CD4-positive, alpha-beta T cell treated with Interleukin-1 beta for 1 hour (primary cell): ENCODE data around the gene DMAC2.
"Not testable (repeated sequence)": the region's sequence is repeated elsewhere in the genome, so short reads cannot be mapped to it uniquely, and the experiment has no call there.

ENCODE experiments used
- DNase-seq, 2 donors: peaks; one replicate each; pipeline ENCODE4 v3.0.0-alpha.2; 2020 to 2022

The DMAC2 gene

GRCh38 chr19:41439441-41440222 lies at the start of gene DMAC2:
Gene DMAC2, minus strand, starts transcription at chr19:41439912. Its CDS starts 13 bp downstream, at chr19:41439899.
- DNase-seq: peak; percentile 94 to 95

- not testable (repeated sequence) for DNase-seq
Observed at GRCh38 chr19:41486953-41487352, 47.2 kb upstream of the DMAC2 start.

GRCh38 chr19:41484822-41485221 lies 45.1 kb upstream of the DMAC2 start:
- no peak for DNase-seq

- no peak for DNase-seq
Observed at GRCh38 chr19:41480336-41480735, 40.6 kb upstream of the DMAC2 start.

- DNase-seq: no peak
Observed at GRCh38 chr19:41479757-41480191, 40.1 kb upstream of the DMAC2 start.

- no peak for DNase-seq
Observed at GRCh38 chr19:41478875-41479756, 39.4 kb upstream of the DMAC2 start.

- no peak for DNase-seq
Observed at GRCh38 chr19:41478171-41478570, 38.5 kb upstream of the DMAC2 start.

- DNase-seq: no peak
Observed at GRCh38 chr19:41476583-41476982, 36.9 kb upstream of the DMAC2 start.

- peak; percentile 14 to 66 for DNase-seq
Observed at GRCh38 chr19:41463257-41464256, 23.8 kb upstream of the DMAC2 start.

- no peak for DNase-seq
Observed at GRCh38 chr19:41462497-41462896, 22.8 kb upstream of the DMAC2 start.

GRCh38 chr19:41457241-41457640 lies 17.5 kb upstream of the DMAC2 start:
- peak in 1 of 2 donors; percentile 43 for DNase-seq

GRCh38 chr19:41456342-41456918 lies 16.7 kb upstream of the DMAC2 start:
- no peak for DNase-seq

- DNase-seq: no peak
Observed at GRCh38 chr19:41455936-41456335, 16.2 kb upstream of the DMAC2 start.

- no peak for DNase-seq
Observed at GRCh38 chr19:41452584-41453275, 13.0 kb upstream of the DMAC2 start.

- no peak for DNase-seq
Observed at GRCh38 chr19:41449865-41450178, 10.1 kb upstream of the DMAC2 start.

- DNase-seq: peak; percentile 72 to 74
Observed at GRCh38 chr19:41449079-41449864, 9.6 kb upstream of the DMAC2 start.

GRCh38 chr19:41447732-41448332 lies 8.1 kb upstream of the DMAC2 start:
- DNase-seq: no peak

- DNase-seq: no peak
Observed at GRCh38 chr19:41445575-41445974, 5.9 kb upstream of the DMAC2 start.

- no peak for DNase-seq
Observed at GRCh38 chr19:41443813-41444455, 4.2 kb upstream of the DMAC2 start.
